ENCODE measurements around the gene PGAM1. TPM values are rescaled to one million over a fixed set of nuclear protein-coding genes. Genes with fewer than 3 reads are reported as not detected.

The PGAM1 gene
- total and polyA plus RNA-seq, 2 of the 13 experiments (the other 11 are each of a cell fraction or from before 2014, with no cell fraction given) = 354 to 483 TPM

GRCh38 chr10:97450828-97451227 lies 24.8 kb downstream of the PGAM1 start:
- Histone ChIP-seq H3K9ac (ENCODE audit: insufficient read depth, low read depth, low read length) (no peak overlapping the region), H2AFZ (ENCODE audit: low read length) (no peak overlapping the region), H3K4me1 (ENCODE audit: insufficient read depth, low read length) (peaks cover 29% of the 10 kb centered on the region), H3K27me3 (ENCODE audit: control insufficient read depth in 1 of 2, insufficient read depth in 2 of 2, low read length in 2 of 2) (no peaks in the 10 kb centered on the region), H3K9me3 (ENCODE audit: low read length) (no peaks in the 10 kb centered on the region), H3K36me3 (replicated peaks in 1 of 2; ENCODE audit: control insufficient read depth in 1 of 2, insufficient read depth in 2 of 2, low read length in 2 of 2) (peaks cover 26 to 51% of the 10 kb centered on the region in 2 experiments), H3K4me3 (replicated peaks in 1 of 3; ENCODE audit: insufficient read depth in 1 of 3, low read depth in 2 of 3, low read length in 3 of 3) (no peak overlapping the region), H3K79me2 (ENCODE audit: insufficient read depth, low read length) (peaks cover 18% of the 10 kb centered on the region), H3K4me2 (ENCODE audit: low read depth, low read length) (no peak overlapping the region), H3K27ac (ENCODE audit: extremely low read length, insufficient read depth, low read length) (no peak overlapping the region), H4K20me1 (ENCODE audit: insufficient read depth, low read length) (peaks cover 8% of the 10 kb centered on the region; the same call in 1 of the 2 replicates)
- in situ Hi-C loops (cut with HindIII; ENCODE audit: extremely low pct_ligation_motif_present, low pct_unique_long_range_greater_than_20kb) = no loop called here
- no TSS peak for BruUV-seq (replicated peaks)
- 100% methylated on average over 2 of the region's 2 CpGs for WGBS (ENCODE audit: low lambda C conversion rate)
- no peak for DNase-seq (ENCODE audit: low spot score)
- ATAC-seq = no peak
- ChIA-PET CTCF (ENCODE audit: low intra/inter-chr PET ratio, low total read pairs) (no interaction called here), POLR2A (no interaction called here)
- no peak for FAIRE-seq
- intact Hi-C loops (cut with micrococcal nuclease; ENCODE audit: unreplicated experiment) = no loop called here
- TF ChIP-seq SP140L (CRISPR knock-in tag; IDR thresholded peaks at IDR 0.05; ENCODE audit: borderline replicate concordance) (no peak), KDM5B (CRISPR knock-in tag; IDR thresholded peaks at IDR 0.05; ENCODE audit: borderline replicate concordance) (no peak), RCOR2 (CRISPR knock-in tag; IDR thresholded peaks at IDR 0.05) (no peak), ADNP (CRISPR knock-in tag; IDR thresholded peaks at IDR 0.05) (no peak), HNF1A (IDR thresholded peaks at IDR 0.05; ENCODE audit: low read depth) (no peak), HNF1A (CRISPR knock-in tag; IDR thresholded peaks at IDR 0.05; ENCODE audit: borderline replicate concordance) (no peak), ZNF781 (CRISPR knock-in tag; IDR thresholded peaks at IDR 0.05; ENCODE audit: borderline replicate concordance, not compliant biosample characterization) (no peak), ZNF512B (CRISPR knock-in tag; IDR thresholded peaks at IDR 0.05; ENCODE audit: borderline replicate concordance) (no peak), MLX (CRISPR knock-in tag; IDR thresholded peaks at IDR 0.05) (no peak), FLYWCH1 (CRISPR knock-in tag; IDR thresholded peaks at IDR 0.05) (no peak), CERS6 (CRISPR knock-in tag; IDR thresholded peaks at IDR 0.05) (no peak), ZNF274 (CRISPR knock-in tag; IDR thresholded peaks at IDR 0.05) (no peak), EHMT2 (IDR thresholded peaks at IDR 0.05; ENCODE audit: borderline replicate concordance, low read depth, low read length) (no peak), SIN3B (IDR thresholded peaks at IDR 0.05; ENCODE audit: low read length) (no peak), MAZ (IDR thresholded peaks at IDR 0.05; ENCODE audit: borderline replicate concordance, low read depth, low read length) (no peak), MAZ (CRISPR knock-in tag; IDR thresholded peaks at IDR 0.05; ENCODE audit: low read depth) (no peak), SMAD1 (CRISPR knock-in tag; IDR thresholded peaks at IDR 0.05; ENCODE audit: borderline replicate concordance, low read depth) (no peak)

All from HepG2 (cell line).